ENCODE results near the gene ID2.

The ID2 gene

GRCh38 chr2:8709611-8710010 is 27.8 kb downstream of the ID2 start:
- Mint-ChIP-seq H3K4me3 (no peak overlapping the region), H3K36me3 (ENCODE audit: low read depth) (peaks cover 5% of the 10 kb centered on the region), H3K27ac (no peak overlapping the region), H3K4me1 (peaks cover 11% of the 10 kb centered on the region), H3K27me3 (ENCODE audit: low read depth, poor library complexity) (peaks cover 10% of the 10 kb centered on the region), H3K9me3 (peaks cover 27% of the 10 kb centered on the region)
- no peak for DNase-seq
- no peak for TF ChIP-seq CTCF (IDR thresholded peaks at IDR 0.05)

DNA sequence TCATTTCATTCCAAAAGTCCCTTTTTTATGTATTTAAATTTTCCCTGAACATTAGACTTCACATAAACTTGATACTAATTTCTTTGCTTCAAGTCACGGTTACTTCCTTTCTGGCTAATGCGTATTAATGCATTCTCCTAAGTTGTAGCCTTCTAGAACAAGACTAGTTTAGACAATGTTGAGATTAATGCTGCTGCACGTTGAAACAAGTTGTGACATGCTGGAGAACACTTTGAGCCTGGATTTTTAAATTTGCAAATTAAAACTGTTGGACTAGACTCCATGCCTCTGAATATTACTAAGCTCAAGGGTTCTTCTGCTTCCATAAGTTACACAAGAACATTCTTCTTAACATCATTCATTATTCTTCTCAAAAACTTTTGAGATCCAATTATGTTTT is 29.1 kb downstream of the ID2 start:
- H3K36me3 Mint-ChIP-seq (ENCODE audit: low read depth), result peaks cover 10% of the 10 kb centered on the region
- H3K27ac Mint-ChIP-seq, result peak overlapping the region; percentile 6
- TF ChIP-seq CTCF (IDR thresholded peaks at IDR 0.05), result no peak
- H3K9me3 Mint-ChIP-seq, result peaks cover 33% of the 10 kb centered on the region
- peaks cover 10% of the 10 kb centered on the region for H3K27me3 Mint-ChIP-seq (ENCODE audit: low read depth, poor library complexity)
- H3K4me3 Mint-ChIP-seq, result no peak overlapping the region
- no peak for DNase-seq
- peaks cover 20% of the 10 kb centered on the region for H3K4me1 Mint-ChIP-seq

DNA sequence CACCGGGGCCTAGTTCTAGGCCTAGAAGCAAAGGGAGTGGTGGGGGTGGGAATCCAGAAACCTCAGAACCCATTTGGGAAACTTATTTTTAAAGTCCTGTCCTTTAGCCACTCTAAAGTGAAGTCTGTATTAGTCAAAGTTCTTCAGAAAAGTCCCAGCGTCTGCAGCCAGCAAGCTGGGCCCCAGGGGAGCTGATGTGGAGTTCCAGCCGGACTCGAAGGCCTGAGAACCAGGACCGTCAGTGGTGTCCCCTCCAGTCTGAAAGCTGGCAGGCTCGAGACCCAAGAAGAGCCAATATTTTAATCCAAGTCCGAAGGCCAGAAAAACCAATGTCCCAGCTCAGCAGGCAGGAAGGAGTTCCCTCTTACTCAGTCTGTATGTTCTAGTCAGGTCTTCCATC is 32.4 kb downstream of the ID2 start:
- H3K4me1 Mint-ChIP-seq, result peaks cover 21% of the 10 kb centered on the region
- H3K9me3 Mint-ChIP-seq, result peaks cover 27% of the 10 kb centered on the region
- TF ChIP-seq CTCF (IDR thresholded peaks at IDR 0.05), result no peak
- no peak for DNase-seq
- H3K27me3 Mint-ChIP-seq (ENCODE audit: low read depth, poor library complexity), result peaks cover 3% of the 10 kb centered on the region
- no peak overlapping the region for H3K4me3 Mint-ChIP-seq
- H3K36me3 Mint-ChIP-seq (ENCODE audit: low read depth), result peaks cover 7% of the 10 kb centered on the region
- H3K27ac Mint-ChIP-seq, result no peak overlapping the region

DNA sequence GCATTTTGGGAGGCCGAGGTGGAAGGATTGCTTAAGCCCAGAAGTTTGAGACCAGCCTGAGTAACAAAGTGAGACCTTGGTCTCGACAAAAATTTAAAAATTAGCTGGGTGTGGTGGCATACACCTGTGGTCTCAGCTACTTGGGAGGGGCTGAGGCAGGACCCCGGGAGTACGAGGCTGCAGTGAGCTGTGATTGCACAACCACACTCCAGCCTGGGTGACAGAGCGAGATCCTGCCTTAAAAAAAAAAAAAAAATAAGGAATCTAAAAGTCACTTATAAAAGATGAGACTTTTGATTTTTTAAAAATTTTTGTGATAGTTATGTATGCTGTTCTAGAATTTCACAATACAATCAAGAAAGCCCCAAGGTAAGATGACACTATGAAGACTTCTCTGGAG is 33.1 kb downstream of the ID2 start:
- Mint-ChIP-seq H3K27ac (no peak overlapping the region), H3K27me3 (ENCODE audit: low read depth, poor library complexity) (no peaks in the 10 kb centered on the region), H3K9me3 (peaks cover 24% of the 10 kb centered on the region), H3K4me3 (no peak overlapping the region), H3K36me3 (ENCODE audit: low read depth) (peaks cover 7% of the 10 kb centered on the region), H3K4me1 (peaks cover 21% of the 10 kb centered on the region)
- DNase-seq, result no peak
- TF ChIP-seq CTCF (IDR thresholded peaks at IDR 0.05), result no peak

DNA sequence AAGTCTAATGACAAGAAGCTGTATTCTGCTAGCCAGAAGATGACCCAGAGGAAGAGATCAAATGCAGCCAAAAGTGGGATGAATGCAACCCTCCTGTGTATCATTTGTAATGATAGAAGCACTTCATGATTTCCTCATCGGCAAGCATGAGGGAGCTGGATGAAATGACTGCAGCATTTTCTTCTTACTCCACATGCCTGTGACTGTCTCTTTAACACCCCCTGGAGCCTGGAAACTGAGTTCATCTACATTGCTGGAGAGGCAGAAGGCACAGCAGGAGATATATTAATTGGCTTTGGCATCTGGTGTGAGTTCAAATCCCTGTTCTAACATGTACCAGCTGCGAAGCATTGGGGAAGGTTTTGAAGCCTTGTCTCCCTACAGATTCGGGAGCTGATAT is 37.7 kb downstream of the ID2 start:
- Mint-ChIP-seq H3K4me1 (peaks cover 17% of the 10 kb centered on the region), H3K27ac (no peak overlapping the region), H3K9me3 (peaks cover 19% of the 10 kb centered on the region), H3K4me3 (no peak overlapping the region), H3K27me3 (ENCODE audit: low read depth, poor library complexity) (peaks cover 3% of the 10 kb centered on the region), H3K36me3 (ENCODE audit: low read depth) (peaks cover 7% of the 10 kb centered on the region)
- TF ChIP-seq CTCF (IDR thresholded peaks at IDR 0.05), result no peak
- no peak for DNase-seq

DNA sequence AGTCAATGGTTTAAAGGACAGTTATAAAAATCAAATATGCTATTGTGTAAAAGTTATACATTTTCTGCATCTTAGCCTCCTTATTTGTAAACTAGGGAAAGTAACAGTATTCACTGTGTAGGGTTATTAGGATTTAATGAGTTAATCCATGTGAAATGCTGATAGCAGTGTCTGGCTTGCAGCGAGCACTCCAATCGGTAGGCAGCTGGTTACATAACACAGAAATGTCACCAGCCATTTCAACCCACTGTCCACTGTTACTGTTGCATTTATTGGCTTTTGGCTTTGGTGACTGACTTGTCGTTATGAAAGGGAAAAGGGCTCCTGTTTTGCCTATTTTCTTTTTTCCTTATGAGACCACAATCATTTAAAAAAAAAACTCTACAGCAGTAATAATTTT is 38.9 kb downstream of the ID2 start:
- TF ChIP-seq CTCF (IDR thresholded peaks at IDR 0.05), result no peak
- Mint-ChIP-seq H3K9me3 (peaks cover 14% of the 10 kb centered on the region), H3K36me3 (ENCODE audit: low read depth) (peaks cover 5% of the 10 kb centered on the region), H3K27ac (no peak overlapping the region), H3K4me3 (no peak overlapping the region), H3K4me1 (peaks cover 9% of the 10 kb centered on the region), H3K27me3 (ENCODE audit: low read depth, poor library complexity) (peaks cover 3% of the 10 kb centered on the region)
- no peak for DNase-seq
